SK-N-SH (cell line): ENCODE results near the gene PLP2.

Experiments
- TF ChIP-seq, protein P1 (sequence below): IDR thresholded peaks from 2 replicates; pipeline ENCODE4 v1.4.0; 2012; ENCODE audit warnings: low read depth
- TF ChIP-seq, protein P2 (sequence below): fragments of 200-600 bp; sonication (generic); IDR thresholded peaks from 2 replicates; pipeline ENCODE4 v1.6.1; 2017; ENCODE audit warnings: antibody characterized with exemption, mild to moderate bottlenecking, moderate library complexity

- TF ChIP-seq, protein P1, sequence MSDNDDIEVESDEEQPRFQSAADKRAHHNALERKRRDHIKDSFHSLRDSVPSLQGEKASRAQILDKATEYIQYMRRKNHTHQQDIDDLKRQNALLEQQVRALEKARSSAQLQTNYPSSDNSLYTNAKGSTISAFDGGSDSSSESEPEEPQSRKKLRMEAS: no peak
- TF ChIP-seq, protein P2, sequence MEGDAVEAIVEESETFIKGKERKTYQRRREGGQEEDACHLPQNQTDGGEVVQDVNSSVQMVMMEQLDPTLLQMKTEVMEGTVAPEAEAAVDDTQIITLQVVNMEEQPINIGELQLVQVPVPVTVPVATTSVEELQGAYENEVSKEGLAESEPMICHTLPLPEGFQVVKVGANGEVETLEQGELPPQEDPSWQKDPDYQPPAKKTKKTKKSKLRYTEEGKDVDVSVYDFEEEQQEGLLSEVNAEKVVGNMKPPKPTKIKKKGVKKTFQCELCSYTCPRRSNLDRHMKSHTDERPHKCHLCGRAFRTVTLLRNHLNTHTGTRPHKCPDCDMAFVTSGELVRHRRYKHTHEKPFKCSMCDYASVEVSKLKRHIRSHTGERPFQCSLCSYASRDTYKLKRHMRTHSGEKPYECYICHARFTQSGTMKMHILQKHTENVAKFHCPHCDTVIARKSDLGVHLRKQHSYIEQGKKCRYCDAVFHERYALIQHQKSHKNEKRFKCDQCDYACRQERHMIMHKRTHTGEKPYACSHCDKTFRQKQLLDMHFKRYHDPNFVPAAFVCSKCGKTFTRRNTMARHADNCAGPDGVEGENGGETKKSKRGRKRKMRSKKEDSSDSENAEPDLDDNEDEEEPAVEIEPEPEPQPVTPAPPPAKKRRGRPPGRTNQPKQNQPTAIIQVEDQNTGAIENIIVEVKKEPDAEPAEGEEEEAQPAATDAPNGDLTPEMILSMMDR: no peak
Observed at GRCh38 chrX:49206543-49206942, 34.8 kb downstream of the PLP2 start.
